Measurements from ENCODE around the gene RFC4.

RFC4 gene

GRCh38 chr3:186743666-186744065 lies 62.6 kb downstream of the RFC4 start:
- DNase-seq (ENCODE audit: low spot score) = no peak

GRCh38 chr3:186742618-186743380 lies 63.5 kb downstream of the RFC4 start:
- no peak for DNase-seq (ENCODE audit: low spot score)

Measured in pons (tissue), 1 donor.